Breast epithelium (tissue), 4 donors: Measurements from ENCODE around the gene CTDSP1. TPM values are rescaled to one million over a fixed set of nuclear protein-coding genes. Genes with fewer than 3 reads are reported as not detected.

ENCODE experiments used
- DNase-seq, 2 donors: peaks; one replicate each; pipeline ENCODE4 v3.0.0-alpha.2; 2019; ENCODE audit warnings: low spot score in 2 of 2
- H3K27ac ChIP-seq, 2 donors: fragments of 200-600 bp; sonication (generic) in 1 of 2; one replicate each; pipeline ENCODE4 v1.5.1; 2016 to 2019; ENCODE audit warnings: mild to moderate bottlenecking in 1 of 2
- H3K27me3 ChIP-seq, 2 donors: fragments of 200-600 bp; sonication (generic) in 1 of 2; one replicate each; pipeline versions ENCODE4 v1.5.1 to v1.6.0; 2017 to 2019; ENCODE audit warnings: control low read depth in 1 of 2, mild to moderate bottlenecking in 1 of 2
- H3K36me3 ChIP-seq: fragments of 200-600 bp; one replicate; pipeline ENCODE4 v1.5.1; 2019
- H3K4me1 ChIP-seq, 2 donors: fragments of 200-600 bp; sonication (generic); one replicate each; pipeline ENCODE4 v1.5.1; 2016 to 2019; ENCODE audit warnings: control low read depth in 1 of 2
- H3K4me3 ChIP-seq, 3 donors: fragments of 200-600 bp; sonication (generic); 1 replicate in 2 of 3; 2 replicates in 1 of 3; pipeline ENCODE4 v1.5.1; 2016 to 2019; ENCODE audit warnings: mild to moderate bottlenecking in 3 of 3, moderate library complexity in 2 of 3
- H3K9me3 ChIP-seq, 2 donors: fragments of 200-600 bp; sonication (generic) in 1 of 2; one replicate each; pipeline ENCODE4 v1.5.1; 2016 to 2019; ENCODE audit warnings: control low read depth in 1 of 2
- CTCF ChIP-seq, 3 donors: fragments of 450-650 bp; IDR thresholded peaks; one replicate each; pipeline ENCODE4 v1.5.1; 2016 to 2017; ENCODE audit warnings: antibody characterized with exemption in 3 of 3, mild to moderate bottlenecking in 3 of 3, moderate library complexity in 3 of 3
- POLR2A ChIP-seq: fragments of 450-650 bp; IDR thresholded peaks from one replicate; pipeline ENCODE4 v1.6.1; 2016; ENCODE audit warnings: antibody characterized with exemption, mild to moderate bottlenecking, moderate library complexity
- POLR2AphosphoS5 ChIP-seq, 3 donors: sonication (generic); formaldehyde crosslinking; IDR thresholded peaks; one replicate each; pipeline ENCODE4 v1.6.1; 2017; ENCODE audit warnings: antibody characterized with exemption in 3 of 3
- intact Hi-C: fragments of 100-400 bp; cut with DNase I; formaldehyde crosslinking; loops from one replicate; pipeline ENCODE4 v1.15.1; 2023; ENCODE audit warnings: low total_unique reads
- total RNA-seq, 3 donors: library from RNA; depleted of rRNA; stranded (reverse); fragments of >200 nt; gene quantifications; one replicate each; pipeline ENCODE4 v1.1.0, GENCODE V29; 2016

CTDSP1 gene
- total RNA-seq, 3 donors from 2014 or later = 83.9 to 113 (median 95.9) TPM

- Histone ChIP-seq H3K4me3 (no peak overlapping the region), H3K36me3 (no peaks in the 10 kb centered on the region), H3K27me3 (no peaks in the 10 kb centered on the region), H3K4me1 (no peaks in the 10 kb centered on the region), H3K27ac (no peak overlapping the region), H3K9me3 (no peaks in the 10 kb centered on the region)
- no peak for TF ChIP-seq CTCF (IDR thresholded peaks at IDR 0.05)
- no peak for TF ChIP-seq POLR2AphosphoS5 (IDR thresholded peaks at IDR 0.05)
- TF ChIP-seq POLR2A = no peak
- DNase-seq = no peak
- intact Hi-C loops = no loop called here
These were observed 25.9 kb downstream of the CTDSP1 start for GRCh38 chr2:218425531-218425930.

GRCh38 chr2:218427741-218428140 lies 28.1 kb downstream of the CTDSP1 start:
- Histone ChIP-seq H3K27me3 (no peaks in the 10 kb centered on the region), H3K36me3 (no peaks in the 10 kb centered on the region), H3K4me3 (no peak overlapping the region), H3K9me3 (no peaks in the 10 kb centered on the region), H3K4me1 (no peaks in the 10 kb centered on the region), H3K27ac (no peak overlapping the region)
- intact Hi-C loops = no loop called here
- no peak for TF ChIP-seq POLR2AphosphoS5 (IDR thresholded peaks at IDR 0.05)
- no peak for TF ChIP-seq CTCF (IDR thresholded peaks at IDR 0.05)
- TF ChIP-seq POLR2A = no peak
- DNase-seq = no peak

- H3K36me3 ChIP-seq = no peaks in the 10 kb centered on the region
- intact Hi-C loops = no loop called here
- no peak for DNase-seq
- H3K27me3 ChIP-seq = no peaks in the 10 kb centered on the region
- H3K4me1 ChIP-seq = no peaks in the 10 kb centered on the region
- no peak overlapping the region for H3K27ac ChIP-seq
- H3K9me3 ChIP-seq = no peaks in the 10 kb centered on the region
- H3K4me3 ChIP-seq = no peak overlapping the region
- TF ChIP-seq CTCF (IDR thresholded peaks at IDR 0.05) (no peak), POLR2A (no peak), POLR2AphosphoS5 (IDR thresholded peaks at IDR 0.05) (no peak)
These were observed 29.3 kb downstream of the CTDSP1 start for GRCh38 chr2:218428846-218429558.

- DNase-seq = no peak
- Histone ChIP-seq H3K27ac (no peak overlapping the region), H3K36me3 (no peaks in the 10 kb centered on the region), H3K4me1 (no peaks in the 10 kb centered on the region), H3K4me3 (no peak overlapping the region), H3K9me3 (no peaks in the 10 kb centered on the region), H3K27me3 (no peaks in the 10 kb centered on the region)
- intact Hi-C loops = no loop called here
- TF ChIP-seq POLR2A = no peak
- no peak for TF ChIP-seq CTCF (IDR thresholded peaks at IDR 0.05)
- no peak for TF ChIP-seq POLR2AphosphoS5 (IDR thresholded peaks at IDR 0.05)
These were observed 30.4 kb downstream of the CTDSP1 start for GRCh38 chr2:218429911-218430692.

GRCh38 chr2:218430721-218431120 lies 31.1 kb downstream of the CTDSP1 start:
- H3K27ac ChIP-seq = no peak overlapping the region
- H3K9me3 ChIP-seq = no peaks in the 10 kb centered on the region
- no peaks in the 10 kb centered on the region for H3K4me1 ChIP-seq
- no peaks in the 10 kb centered on the region for H3K27me3 ChIP-seq
- no peak for TF ChIP-seq CTCF (IDR thresholded peaks at IDR 0.05)
- no peak for TF ChIP-seq POLR2AphosphoS5 (IDR thresholded peaks at IDR 0.05)
- no peak for TF ChIP-seq POLR2A
- H3K4me3 ChIP-seq = no peak overlapping the region
- no peak for DNase-seq
- no peaks in the 10 kb centered on the region for H3K36me3 ChIP-seq
- intact Hi-C loops = no loop called here
